Endothelial cell of umbilical vein (primary cell): Measurements from ENCODE around the gene SUPT5H. TPM values are rescaled to one million over a fixed set of nuclear protein-coding genes. Genes with fewer than 3 reads are reported as not detected.

ENCODE experiments used
- BruUV-seq: library from RNA; stranded (reverse); fragments of 400-500 nt; replicated peaks from 2 replicates; lab custom pipeline; 2021; lab: Mats Ljungman, UMichigan
- CTCF ChIA-PET: fragments of 300-600, 350-600 bp; sonication (Branson Sonifier 250); formaldehyde crosslinking; loops from one replicate; lab custom pipeline; 2021; ENCODE audit warnings: antibody characterized with exemption, inconsistent platforms; lab: Charles Lee
- POLR2A ChIA-PET: fragments of 300-600, 350-600 bp; sonication (Branson Sonifier 250); formaldehyde crosslinking; loops from one replicate; lab custom pipeline; 2021; ENCODE audit warnings: antibody characterized with exemption, inconsistent platforms; lab: Charles Lee
- DNase-seq: peaks from one replicate; pipeline ENCODE4 v3.0.0-alpha.2; 2011; ENCODE audit warnings: low read depth, low spot score
- FAIRE-seq: peaks from 2 replicates; lab custom pipeline; 2011; peaks lifted over from hg19 to GRCh38; lab: Jason Lieb, UNC
- H2AFZ ChIP-seq: 2 replicates; pipeline ENCODE4 v1.6.0; 2012; ENCODE audit warnings: low read depth, low read length, control low read depth, inconsistent platforms
- H3K27ac ChIP-seq: 2 replicates; pipeline ENCODE4 v1.5.1; 2011; ENCODE audit warnings: low read depth, mild to moderate bottlenecking, control low read depth, low read length, moderate library complexity; ENCODE audit not compliant: insufficient read depth
- H3K27me3 ChIP-seq, 2 experiments: 2 replicates each; pipeline versions ENCODE4 v1.6.0 to v1.6.1; 2011; ENCODE audit warnings: low read length in 2 of 2, mixed read lengths in 1 of 2; ENCODE audit not compliant: control insufficient read depth in 2 of 2, insufficient read depth in 2 of 2
- H3K36me3 ChIP-seq, 2 experiments: 2 replicates in 1 of 2; 3 replicates in 1 of 2; pipeline ENCODE4 v1.5.1; 2011; ENCODE audit warnings: low read length in 2 of 2, mild to moderate bottlenecking in 1 of 2, moderate library complexity in 1 of 2; ENCODE audit not compliant: control insufficient read depth in 2 of 2, insufficient read depth in 2 of 2; ENCODE audit errors: extremely low read depth in 1 of 2
- H3K4me1 ChIP-seq: 3 replicates; pipeline ENCODE4 v1.5.1; 2011; ENCODE audit warnings: mild to moderate bottlenecking, low read length; ENCODE audit not compliant: control insufficient read depth, insufficient read depth; ENCODE audit errors: extremely low read depth
- H3K4me2 ChIP-seq: 2 replicates; pipeline ENCODE4 v1.6.1; 2011; ENCODE audit warnings: low read length, control low read depth, mixed read lengths; ENCODE audit not compliant: insufficient read depth
- H3K4me3 ChIP-seq, 3 experiments: fragments of 200-600 bp in 1 of 3; sonication (generic), shearing (Covaris generic) in 1 of 3; replicated peaks in 1 of 3; 2 replicates each; pipeline ENCODE4 v1.5.1; 2011 to 2016; ENCODE audit warnings: control low read depth in 3 of 3, low read length in 3 of 3, mild to moderate bottlenecking in 2 of 3, inconsistent platforms in 1 of 3, low read depth in 1 of 3, moderate library complexity in 1 of 3; ENCODE audit not compliant: insufficient read depth in 1 of 3
- H3K79me2 ChIP-seq: 2 replicates; pipeline ENCODE4 v1.6.0; 2012; ENCODE audit warnings: low read length, inconsistent platforms; ENCODE audit not compliant: control insufficient read depth, insufficient read depth
- H3K9ac ChIP-seq: replicated peaks from 2 replicates; pipeline ENCODE3; 2011; ENCODE audit warnings: low read length, control low read depth; ENCODE audit not compliant: insufficient read depth; ENCODE audit errors: extremely low read depth
- H3K9me1 ChIP-seq: replicated peaks from 3 replicates; pipeline ENCODE4 v1.6.0; 2011; ENCODE audit warnings: mild to moderate bottlenecking, low read length; ENCODE audit not compliant: control insufficient read depth, insufficient read depth; ENCODE audit errors: extremely low read depth
- H3K9me3 ChIP-seq: replicated peaks from 2 replicates; pipeline ENCODE4 v1.5.1; 2012; ENCODE audit warnings: low read length, inconsistent platforms; ENCODE audit not compliant: control insufficient read depth, insufficient read depth
- H4K20me1 ChIP-seq: replicated peaks from 2 replicates; pipeline ENCODE3; 2011; ENCODE audit warnings: mild to moderate bottlenecking, low read length; ENCODE audit not compliant: control insufficient read depth, insufficient read depth; ENCODE audit errors: extremely low read depth
- EZH2 ChIP-seq: IDR thresholded peaks from 2 replicates; pipeline ENCODE4 v1.6.1; 2012; ENCODE audit warnings: borderline replicate concordance, low read depth, mild to moderate bottlenecking, moderate library complexity, low read length, inconsistent platforms; ENCODE audit not compliant: severe bottlenecking
- FOS ChIP-seq: IDR thresholded peaks from 2 replicates; pipeline ENCODE4 v1.6.1; 2011; ENCODE audit warnings: mild to moderate bottlenecking, low read length, moderate library complexity, borderline replicate concordance; ENCODE audit not compliant: insufficient read depth
- GATA2 ChIP-seq: IDR thresholded peaks from 2 replicates; pipeline ENCODE4 v1.7.0; 2011; ENCODE audit warnings: low read depth, mild to moderate bottlenecking, moderate library complexity, mixed read lengths, low read length; ENCODE audit not compliant: insufficient read length, insufficient read depth
- JUN ChIP-seq: IDR thresholded peaks from 2 replicates; pipeline ENCODE4 v1.6.1; 2011; ENCODE audit warnings: borderline replicate concordance, low read depth; ENCODE audit not compliant: insufficient read length, insufficient read depth
- MYC ChIP-seq: IDR thresholded peaks from one replicate; pipeline ENCODE4 v1.6.1; 2011; ENCODE audit warnings: mild to moderate bottlenecking, low read depth, low read length
- POLR2A ChIP-seq: IDR thresholded peaks from 2 replicates; pipeline ENCODE4 v1.6.1; 2012; ENCODE audit warnings: low read depth, mild to moderate bottlenecking, control low read depth, low read length
- POLR2AphosphoS5 ChIP-seq: IDR thresholded peaks from 2 replicates; pipeline ENCODE4 v1.6.1; 2012; ENCODE audit warnings: low read depth, mild to moderate bottlenecking, control low read depth, low read length, moderate library complexity; ENCODE audit not compliant: insufficient read depth
- dilution Hi-C: fragments of 300-500 bp; cut with MboI; formaldehyde crosslinking; loops from one replicate; pipeline ENCODE4 v1.15.0; 2019; ENCODE audit warnings: low sequenced_read_pairs; ENCODE audit not compliant: extremely low pct_ligation_motif_present
- intact Hi-C: fragments of 100-400 bp; cut with micrococcal nuclease; formaldehyde crosslinking; loops from one replicate; pipeline ENCODE4 v1.10.0; 2022
- polyA plus RNA-seq, 4 experiments: library from polyadenylated mRNA; depleted of rRNA in 3 of 4; stranded (reverse) in 3 of 4; unstranded in 1 of 4; fragments of >200 nt; gene quantifications; 2 replicates each; pipeline versions ENCODE4 v1.2.1 to v1.2.3, GENCODE V29; 2011 to 2012; ENCODE audit warnings: missing spikeins in 1 of 4
- total RNA-seq: library from RNA; stranded (reverse); gene quantifications from 2 replicates; pipeline ENCODE4 v1.2.3, GENCODE V29; 2021
- TF ChIP-seq, protein P1 (sequence below), 2 donors: IDR thresholded peaks; 1 replicate in 1 of 2; 2 replicates in 1 of 2; pipeline ENCODE4 v1.5.1; 2011; ENCODE audit warnings: low read length in 2 of 2, mild to moderate bottlenecking in 2 of 2, moderate library complexity in 2 of 2, control low read depth in 1 of 2, inconsistent platforms in 1 of 2, low read depth in 1 of 2; ENCODE audit not compliant: insufficient read depth in 1 of 2; ENCODE audit errors: extremely low read depth in 1 of 2
- TF ChIP-seq, protein P2 (sequence below): IDR thresholded peaks from 2 replicates; pipeline ENCODE4 v1.6.1; 2011; ENCODE audit not compliant: insufficient read depth, insufficient read length

SUPT5H gene
- total and polyA plus RNA-seq, 2 donors (not counting 3 experiments of a cell fraction or from before 2014, with no cell fraction given) = 87.6 to 120 TPM

DNA sequence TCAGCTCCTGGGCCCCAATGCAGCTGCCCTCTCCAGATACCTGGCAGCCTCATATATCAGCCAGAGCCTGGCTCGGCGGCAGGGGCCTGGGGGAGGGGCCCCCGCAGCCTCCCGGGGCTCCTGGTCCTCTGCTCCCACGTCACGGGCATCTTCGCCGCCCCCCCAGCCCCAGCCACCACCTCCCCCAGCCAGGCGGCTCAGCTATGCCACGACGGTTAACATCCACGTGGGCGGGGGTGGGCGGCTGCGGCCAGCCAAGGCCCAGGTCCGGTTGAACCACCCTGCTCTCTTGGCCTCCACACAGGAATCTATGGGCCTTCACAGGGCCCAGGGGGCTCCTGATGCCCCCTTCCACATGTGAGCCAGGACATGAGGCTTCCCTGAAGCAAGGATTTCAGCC, 20.4 kb upstream of the SUPT5H start:
- DNase-seq (no peak), FAIRE-seq (no peak)
- dilution Hi-C loops (no loop called here), intact Hi-C loops (no loop called here)
- H4K20me1 ChIP-seq = no peaks in the 10 kb centered on the region
- BruUV-seq = no TSS peak
- peaks cover 8% of the 10 kb centered on the region for H3K4me1 ChIP-seq
- H3K36me3 ChIP-seq = peaks cover 11 to 31% of the 10 kb centered on the region in 2 experiments
- H3K79me2 ChIP-seq = no peaks in the 10 kb centered on the region
- POLR2A ChIA-PET = interaction anchor here (2.2 kb wide), 1 partner anchor 11 kb away, joined by 9 read pairs; the partner anchor contains the start of gene RPS16
- H3K27me3 ChIP-seq = no peaks in the 10 kb centered on the region
- no peak overlapping the region for H3K27ac ChIP-seq
- no peak for TF ChIP-seq JUN
- TF ChIP-seq MYC = no peak
- TF ChIP-seq GATA2 = no peak
- TF ChIP-seq POLR2A = no peak
- TF ChIP-seq, protein P1, sequence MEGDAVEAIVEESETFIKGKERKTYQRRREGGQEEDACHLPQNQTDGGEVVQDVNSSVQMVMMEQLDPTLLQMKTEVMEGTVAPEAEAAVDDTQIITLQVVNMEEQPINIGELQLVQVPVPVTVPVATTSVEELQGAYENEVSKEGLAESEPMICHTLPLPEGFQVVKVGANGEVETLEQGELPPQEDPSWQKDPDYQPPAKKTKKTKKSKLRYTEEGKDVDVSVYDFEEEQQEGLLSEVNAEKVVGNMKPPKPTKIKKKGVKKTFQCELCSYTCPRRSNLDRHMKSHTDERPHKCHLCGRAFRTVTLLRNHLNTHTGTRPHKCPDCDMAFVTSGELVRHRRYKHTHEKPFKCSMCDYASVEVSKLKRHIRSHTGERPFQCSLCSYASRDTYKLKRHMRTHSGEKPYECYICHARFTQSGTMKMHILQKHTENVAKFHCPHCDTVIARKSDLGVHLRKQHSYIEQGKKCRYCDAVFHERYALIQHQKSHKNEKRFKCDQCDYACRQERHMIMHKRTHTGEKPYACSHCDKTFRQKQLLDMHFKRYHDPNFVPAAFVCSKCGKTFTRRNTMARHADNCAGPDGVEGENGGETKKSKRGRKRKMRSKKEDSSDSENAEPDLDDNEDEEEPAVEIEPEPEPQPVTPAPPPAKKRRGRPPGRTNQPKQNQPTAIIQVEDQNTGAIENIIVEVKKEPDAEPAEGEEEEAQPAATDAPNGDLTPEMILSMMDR (IDR thresholded peaks at IDR 0.05; ENCODE audit: extremely low read depth in 1 of 2, insufficient read depth in 1 of 2, low read depth in 1 of 2, low read length in 2 of 2) = no peak
- no peak for TF ChIP-seq FOS
- no peak for TF ChIP-seq POLR2AphosphoS5
- TF ChIP-seq EZH2 = no peak
- TF ChIP-seq, protein P2, sequence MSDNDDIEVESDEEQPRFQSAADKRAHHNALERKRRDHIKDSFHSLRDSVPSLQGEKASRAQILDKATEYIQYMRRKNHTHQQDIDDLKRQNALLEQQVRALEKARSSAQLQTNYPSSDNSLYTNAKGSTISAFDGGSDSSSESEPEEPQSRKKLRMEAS = no peak
- CTCF ChIA-PET = no interaction called here
- no peaks in the 10 kb centered on the region for H3K9me3 ChIP-seq
- H3K4me2 ChIP-seq = no peak overlapping the region
- no peaks in the 10 kb centered on the region for H3K9me1 ChIP-seq
- H3K4me3 ChIP-seq = no peak overlapping the region
- H3K9ac ChIP-seq = no peak overlapping the region
- H2AFZ ChIP-seq = no peak overlapping the region
